ENCODE results near the gene CCDC127.

The CCDC127 gene

GRCh38 chr5:200985-201384 is 17.0 kb downstream of the CCDC127 start:
- peaks cover 2% of the 10 kb centered on the region for H3K36me3 ChIP-seq (replicated peaks)
- DNase-seq = no peak
- no peaks in the 10 kb centered on the region for H3K27me3 ChIP-seq (replicated peaks)
- no peak for TF ChIP-seq CTCF (IDR thresholded peaks at IDR 0.05; ENCODE audit: low read depth, low read length, missing control alignments)
- in situ Hi-C loops (cut with HindIII; ENCODE audit: low pct_ligation_motif_present, low sequenced_read_pairs) = no loop called here
- H3K4me3 ChIP-seq (ENCODE audit: low read depth, low read length) = no peak overlapping the region
- no peak overlapping the region for H3K27ac ChIP-seq

GRCh38 chr5:199950-200645 is 17.9 kb downstream of the CCDC127 start:
- Histone ChIP-seq H3K27me3 (replicated peaks) (no peaks in the 10 kb centered on the region), H3K4me3 (ENCODE audit: low read depth, low read length) (no peak overlapping the region), H3K36me3 (replicated peaks) (peaks cover 2% of the 10 kb centered on the region), H3K27ac (no peak overlapping the region)
- no peak for TF ChIP-seq CTCF (IDR thresholded peaks at IDR 0.05; ENCODE audit: low read depth, low read length, missing control alignments)
- in situ Hi-C loops (cut with HindIII; ENCODE audit: low pct_ligation_motif_present, low sequenced_read_pairs) = no loop called here
- no peak for DNase-seq

GRCh38 chr5:199197-199949 is 18.6 kb downstream of the CCDC127 start:
- no peak for DNase-seq
- TF ChIP-seq CTCF (IDR thresholded peaks at IDR 0.05; ENCODE audit: low read depth, low read length, missing control alignments) = no peak

GRCh38 chr5:198516-199196 is 19.3 kb downstream of the CCDC127 start:
- H3K27me3 ChIP-seq (replicated peaks) = no peaks in the 10 kb centered on the region
- no peak overlapping the region for H3K27ac ChIP-seq
- H3K4me3 ChIP-seq (ENCODE audit: low read depth, low read length) = no peak overlapping the region
- no peak for DNase-seq
- TF ChIP-seq CTCF (IDR thresholded peaks at IDR 0.05; ENCODE audit: low read depth, low read length, missing control alignments) = no peak
- no peaks in the 10 kb centered on the region for H3K36me3 ChIP-seq (replicated peaks)
- in situ Hi-C loops (cut with HindIII; ENCODE audit: low pct_ligation_motif_present, low sequenced_read_pairs) = no loop called here

More at GRCh38 chr5:199197-199949, 18.6 kb downstream of the CCDC127 start:
- in situ Hi-C loops (cut with HindIII; ENCODE audit: low pct_ligation_motif_present, low sequenced_read_pairs) = no loop called here
- no peak overlapping the region for H3K27ac ChIP-seq
- no peaks in the 10 kb centered on the region for H3K27me3 ChIP-seq (replicated peaks)
- no peak overlapping the region for H3K4me3 ChIP-seq (ENCODE audit: low read depth, low read length)
- H3K36me3 ChIP-seq (replicated peaks) = peaks cover 2% of the 10 kb centered on the region

- in situ Hi-C loops (cut with HindIII; ENCODE audit: low pct_ligation_motif_present, low sequenced_read_pairs) = no loop called here
- Histone ChIP-seq H3K36me3 (replicated peaks) (no peaks in the 10 kb centered on the region), H3K4me3 (ENCODE audit: low read depth, low read length) (no peak overlapping the region), H3K27ac (no peak overlapping the region), H3K27me3 (replicated peaks) (no peaks in the 10 kb centered on the region)
- DNase-seq = no peak
- no peak for TF ChIP-seq CTCF (IDR thresholded peaks at IDR 0.05; ENCODE audit: low read depth, low read length, missing control alignments)
These were observed 20.0 kb downstream of the CCDC127 start for GRCh38 chr5:197892-198489.

All from brain microvascular endothelial cell (primary cell).